ENCODE results near the gene PCSK4.
A peak's percentile ranks its signal among the peaks of the same experiment; 100 is the strongest.
"Not testable (repeated sequence)": the region's sequence is repeated elsewhere in the genome, so short reads cannot be mapped to it uniquely, and the experiment has no call there.

Gene PCSK4

DNA sequence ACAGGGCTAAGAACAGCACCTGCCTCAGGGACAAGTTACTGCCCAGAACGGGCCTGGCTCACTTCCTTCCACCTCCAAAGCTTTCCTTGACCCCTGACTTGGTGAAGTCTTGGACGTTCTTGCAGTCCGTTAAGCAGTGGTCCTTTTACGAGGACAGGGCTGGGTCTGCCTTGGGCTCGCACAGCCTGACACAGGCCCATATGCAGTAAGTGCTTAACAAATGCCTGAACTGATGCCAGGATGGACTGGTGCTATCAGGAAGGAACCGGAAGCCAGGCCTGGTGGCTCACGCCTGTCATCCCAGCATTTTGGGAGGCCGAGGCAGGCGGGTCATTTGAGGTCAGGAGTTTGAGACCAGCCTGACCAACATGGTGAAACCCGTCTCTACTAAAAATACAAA, 31.9 kb upstream of the PCSK4 start:
- DNase-seq (ENCODE audit: low spot score): no peak

DNA sequence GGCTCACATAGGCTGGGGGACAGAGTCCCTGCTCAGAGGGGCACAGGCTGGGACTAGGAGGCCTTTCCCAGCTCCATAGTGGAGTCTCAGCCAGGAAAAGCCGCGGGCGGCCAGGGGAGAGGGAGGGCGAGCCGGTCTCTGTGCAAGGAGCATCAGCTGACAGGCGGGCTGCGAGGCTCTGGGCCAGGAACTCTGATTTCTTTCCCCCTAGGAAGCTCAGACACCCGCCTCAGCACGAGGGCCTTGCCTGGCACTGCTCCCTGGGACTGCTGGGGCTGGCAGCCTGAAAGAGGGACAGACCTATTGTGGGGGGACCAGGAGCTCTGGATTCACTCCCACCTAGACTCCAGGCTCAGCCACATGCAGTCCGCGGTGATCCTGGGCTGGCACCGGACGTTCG, 31.5 kb upstream of the PCSK4 start:
- DNase-seq (ENCODE audit: low spot score): no peak

DNA sequence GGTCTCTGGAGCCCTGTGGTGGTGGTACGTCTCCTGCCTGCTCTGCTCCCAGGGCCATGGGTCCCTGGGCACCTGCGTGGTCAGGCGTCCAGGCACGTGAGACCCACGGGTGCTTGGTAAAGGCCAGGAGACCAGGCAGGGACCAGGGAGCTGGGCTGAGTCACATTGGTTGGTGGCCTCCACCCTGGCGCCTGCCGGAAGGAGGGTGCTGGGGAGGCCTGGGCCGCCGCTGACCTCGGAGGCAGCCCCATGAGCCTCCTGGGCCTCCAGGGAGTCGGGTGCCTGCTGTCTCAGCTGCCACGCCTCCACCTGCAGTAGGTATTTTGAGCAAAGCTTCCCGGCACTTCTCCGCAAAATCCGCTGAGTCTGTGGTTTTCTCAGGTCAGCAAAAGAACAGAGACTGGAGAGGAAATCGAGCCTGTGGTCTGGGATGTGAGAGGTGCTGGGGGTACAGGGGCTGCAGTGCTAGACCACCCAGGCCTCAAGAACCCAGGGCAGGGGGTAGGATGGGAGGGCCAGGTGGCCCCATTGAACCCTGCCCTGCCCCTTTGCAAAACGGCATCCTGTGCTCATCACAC, 30.1 kb upstream of the PCSK4 start:
- no peak for DNase-seq (ENCODE audit: low spot score)

DNA sequence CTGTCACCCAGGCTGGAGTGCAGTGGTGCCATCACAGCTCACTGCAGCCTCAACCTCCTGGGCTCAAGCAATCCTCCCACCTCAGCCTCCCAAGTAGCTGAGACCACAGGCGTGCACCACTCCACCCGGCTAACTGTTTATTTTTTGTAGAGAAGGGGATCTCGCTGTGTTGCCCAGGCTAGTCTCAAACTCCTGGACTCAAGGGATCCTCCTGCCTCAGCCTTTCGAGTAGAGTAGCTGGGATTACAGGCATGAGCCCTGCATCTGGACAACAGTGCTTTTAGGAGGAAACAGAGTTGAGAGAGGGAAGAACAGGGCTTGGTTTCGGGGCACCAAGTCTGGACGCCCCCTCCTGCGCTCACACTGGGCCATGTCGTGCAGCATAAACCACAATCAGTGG, 29.7 kb upstream of the PCSK4 start:
- not testable (repeated sequence) for DNase-seq (ENCODE audit: low spot score)

DNA sequence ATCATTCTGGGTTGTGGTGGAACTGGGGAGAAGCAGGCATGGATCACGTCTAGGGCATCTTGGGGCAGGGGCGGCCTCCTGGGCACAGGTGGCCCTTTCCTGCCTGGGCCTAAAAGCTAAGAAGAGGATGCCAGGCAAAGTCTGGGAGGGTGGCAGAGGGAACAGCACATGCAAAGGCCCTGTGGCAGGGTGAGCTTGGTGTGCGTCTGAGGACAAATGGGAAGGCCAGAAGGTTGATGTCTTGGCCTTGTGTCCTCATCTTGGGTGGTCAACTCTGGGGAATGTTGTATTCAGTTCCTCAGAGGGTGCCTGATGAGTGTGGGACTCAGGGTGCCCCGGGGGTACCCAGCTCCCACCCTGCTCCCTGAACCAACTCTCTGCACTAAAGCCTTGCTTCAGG, 28.3 kb upstream of the PCSK4 start:
- no peak for DNase-seq (ENCODE audit: low spot score)

DNA sequence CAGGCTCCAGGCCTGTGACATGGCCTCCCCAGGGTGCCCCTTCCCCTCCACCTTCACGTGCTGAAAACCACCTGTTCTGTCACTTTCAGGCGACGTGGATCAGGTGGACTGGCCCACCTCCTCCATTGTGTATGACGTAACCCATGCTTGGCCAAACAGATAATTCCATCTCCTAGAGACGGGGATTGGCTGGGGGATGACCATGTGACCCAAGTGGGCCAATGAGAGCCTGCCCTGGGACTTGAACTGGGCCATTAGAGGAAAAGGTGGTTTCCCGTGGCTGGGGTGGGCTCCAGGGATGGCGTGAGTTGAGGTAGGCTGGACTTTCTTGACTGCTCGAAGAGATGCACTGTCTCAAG, 26.2 kb upstream of the PCSK4 start:
- DNase-seq (ENCODE audit: low spot score): no peak

DNA sequence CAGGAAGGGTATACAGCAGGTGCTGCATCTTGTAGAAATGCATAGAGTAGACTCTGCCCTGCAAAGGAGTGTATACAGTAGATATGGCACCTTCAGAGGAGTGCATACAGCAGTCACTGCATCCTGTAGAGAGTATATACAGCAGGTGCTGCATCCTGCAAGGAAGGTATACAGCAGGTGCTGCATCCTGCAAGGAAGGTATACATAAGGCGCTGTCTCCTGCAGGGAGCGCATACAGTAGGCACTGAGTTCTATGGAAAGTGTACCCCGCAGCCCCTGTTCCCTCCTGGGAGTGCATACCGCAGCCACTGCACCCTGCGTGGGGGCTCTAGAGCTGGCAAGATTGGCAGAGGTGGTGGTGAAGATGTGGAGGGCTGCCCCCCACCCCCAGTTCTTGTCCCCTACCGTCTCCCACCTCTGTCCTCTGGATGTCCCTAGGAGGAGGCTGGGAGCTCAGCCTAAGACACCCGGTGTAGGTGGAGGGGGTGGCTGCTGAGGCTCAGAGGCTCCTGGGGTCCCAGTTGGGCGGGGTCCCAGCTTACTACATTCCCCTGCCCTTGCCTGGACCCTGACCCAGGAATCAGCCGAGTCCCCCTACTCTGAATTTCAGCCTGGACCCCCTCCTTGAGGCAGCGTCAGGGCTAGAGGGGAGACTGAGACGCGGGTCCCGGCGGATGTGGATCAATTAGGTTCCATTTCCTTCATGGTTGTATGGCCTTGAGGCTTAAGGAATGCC, 25.0 kb upstream of the PCSK4 start:
- DNase-seq (ENCODE audit: low spot score): no peak

DNA sequence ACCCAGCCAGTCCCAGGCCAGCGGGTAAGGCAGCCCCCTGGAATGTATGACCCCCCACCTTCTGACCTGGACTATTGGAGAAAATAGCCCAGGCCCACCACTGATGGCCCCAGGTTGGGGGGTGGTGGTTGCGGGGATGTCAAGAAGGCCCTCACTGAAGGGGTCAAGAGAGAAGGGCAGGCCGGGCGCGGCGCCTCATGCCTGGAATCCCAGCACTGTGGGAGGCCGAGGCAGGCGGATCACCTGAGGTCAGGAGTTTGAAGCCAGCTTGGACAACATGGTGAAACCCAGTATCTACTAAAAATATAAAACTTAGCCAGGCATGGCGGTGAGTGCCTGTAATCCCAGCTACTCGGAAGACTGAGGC, 24.1 kb upstream of the PCSK4 start:
- no peak for DNase-seq (ENCODE audit: low spot score)

DNA sequence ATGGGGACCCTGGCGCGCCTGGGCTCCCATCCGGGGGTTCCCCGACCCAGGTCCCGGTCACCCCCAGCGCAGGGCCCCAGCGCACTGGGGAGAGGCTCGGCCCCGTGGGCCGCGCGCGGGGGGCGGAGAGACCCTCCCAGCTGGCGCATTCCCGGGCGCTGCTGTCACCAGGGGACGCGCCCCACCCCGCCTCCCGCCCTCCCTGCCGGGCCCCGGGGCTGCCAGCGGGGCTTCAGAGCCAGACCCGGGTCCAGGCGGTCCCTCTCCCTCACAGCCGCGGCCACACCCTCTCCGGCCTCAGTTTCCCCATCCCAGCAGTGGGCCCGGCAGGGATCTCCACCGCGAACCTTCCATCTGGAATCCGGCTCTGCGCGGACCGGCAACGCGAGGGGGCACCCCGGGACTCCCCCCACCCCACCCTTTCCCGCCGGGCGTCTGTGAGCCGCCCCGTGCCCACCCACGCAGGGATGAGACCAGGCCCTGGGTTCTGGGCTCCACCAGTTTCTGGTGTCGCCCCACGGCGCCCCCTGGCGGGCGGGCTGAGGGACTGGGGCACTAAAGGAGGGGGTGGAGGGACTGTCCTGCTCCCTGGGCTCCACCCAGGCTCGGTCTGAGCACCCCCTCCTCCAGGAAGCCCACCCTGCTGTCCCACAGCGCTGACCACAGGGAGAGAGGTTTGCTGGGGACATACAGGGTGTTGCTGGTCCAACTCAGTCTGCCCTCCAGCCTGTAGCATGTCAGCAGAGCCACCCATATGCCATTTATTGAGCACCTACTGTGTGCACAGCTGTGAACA, 23.5 kb upstream of the PCSK4 start:
- DNase-seq (ENCODE audit: low spot score): peak; percentile 61

DNA sequence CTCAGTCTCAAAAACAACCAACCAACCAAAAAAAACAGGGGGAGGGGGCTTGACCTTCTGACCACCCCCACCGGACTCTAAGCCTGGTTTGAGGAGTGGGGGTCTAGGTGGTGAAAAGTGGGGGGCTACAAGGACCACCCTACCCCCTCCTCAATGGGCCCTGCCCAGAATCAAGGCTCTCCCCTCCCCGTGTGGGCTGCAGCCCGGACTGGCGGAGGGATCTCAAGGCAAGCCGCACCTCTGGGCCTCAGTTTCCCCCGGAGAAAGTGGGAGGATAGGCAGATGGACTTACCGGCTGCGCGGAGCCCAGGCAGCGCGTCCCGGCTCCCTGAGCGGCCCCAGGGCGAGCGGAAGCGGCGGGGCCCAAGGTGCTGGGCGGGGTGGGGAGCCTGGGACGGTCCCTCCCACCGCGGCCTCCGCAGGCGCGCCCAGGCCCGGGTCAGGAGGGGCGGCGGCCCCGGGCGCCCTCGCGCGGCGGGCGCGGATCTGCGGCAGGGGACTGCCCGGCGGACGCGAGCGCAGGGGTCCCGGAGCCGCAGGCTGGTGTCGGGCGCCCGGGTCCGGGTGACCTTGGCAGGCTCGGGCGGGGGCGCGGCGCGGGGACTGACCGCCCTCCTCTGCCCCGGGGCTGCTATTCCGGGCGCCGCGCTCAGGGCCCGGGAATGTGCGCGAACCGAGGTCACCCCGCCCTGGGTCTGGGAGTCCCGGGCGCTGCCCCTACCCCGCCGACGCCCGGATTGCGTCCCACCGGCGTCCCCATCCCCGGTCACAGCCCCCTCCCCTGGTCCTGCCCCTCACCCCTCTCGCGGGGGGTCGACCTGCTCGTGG, 22.7 kb upstream of the PCSK4 start, which contains the start of gene ADAMTSL5:
Gene ADAMTSL5 (minus strand): TSS at position 349 of the 828 bp plus-strand sequence. CDS start 2,076 bp downstream, outside the sequence.
- DNase-seq (ENCODE audit: low spot score): peak; percentile 53

DNA sequence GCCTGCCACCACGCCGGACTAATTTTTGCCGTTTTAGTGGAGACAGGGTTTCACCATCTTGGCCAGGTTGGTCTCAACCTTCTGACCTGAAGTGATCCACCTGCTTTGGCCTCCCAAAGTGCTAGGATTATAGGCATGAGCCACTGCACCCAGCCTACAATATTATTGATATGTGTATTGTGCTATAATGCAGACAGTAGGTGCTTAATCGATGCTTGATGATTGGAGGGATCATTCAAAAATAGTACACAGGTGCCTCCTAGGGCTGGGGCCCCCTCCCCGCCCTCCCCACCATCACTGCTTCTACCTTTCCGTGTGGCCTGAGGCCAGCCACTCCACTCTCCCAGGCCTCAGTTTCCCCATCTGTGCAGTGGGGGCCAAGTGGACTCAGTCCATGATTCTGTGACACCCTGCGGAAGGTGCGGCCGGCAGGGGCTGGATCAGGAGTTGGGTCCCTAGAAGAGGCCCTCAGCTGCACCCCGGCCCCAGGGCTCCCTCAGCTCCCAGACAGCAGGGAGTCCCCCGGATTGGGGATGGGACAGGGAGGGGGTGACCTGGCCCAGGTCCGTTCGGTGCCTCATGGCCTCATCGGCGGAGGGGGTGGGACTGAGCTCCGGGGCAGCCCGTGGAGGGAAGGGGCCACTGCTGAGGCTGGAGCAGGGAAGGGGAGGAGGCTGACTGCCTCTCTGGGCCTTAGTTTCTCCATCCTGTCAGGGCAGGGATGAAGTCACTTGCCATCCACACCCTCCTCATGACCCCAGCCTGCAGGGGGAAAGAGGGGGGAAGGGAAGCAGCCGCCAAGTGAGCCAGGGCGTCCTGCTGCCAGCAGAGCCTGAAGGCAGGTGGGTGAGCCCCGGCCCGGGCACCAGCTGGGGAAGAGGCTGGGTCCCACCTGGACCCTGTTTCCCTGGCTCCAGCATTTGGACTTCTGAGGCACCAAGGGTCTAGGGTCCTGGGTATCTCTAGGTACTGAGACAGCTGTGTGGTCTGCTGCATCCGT, 21.5 kb upstream of the PCSK4 start:
- no peak for DNase-seq (ENCODE audit: low spot score)

DNA sequence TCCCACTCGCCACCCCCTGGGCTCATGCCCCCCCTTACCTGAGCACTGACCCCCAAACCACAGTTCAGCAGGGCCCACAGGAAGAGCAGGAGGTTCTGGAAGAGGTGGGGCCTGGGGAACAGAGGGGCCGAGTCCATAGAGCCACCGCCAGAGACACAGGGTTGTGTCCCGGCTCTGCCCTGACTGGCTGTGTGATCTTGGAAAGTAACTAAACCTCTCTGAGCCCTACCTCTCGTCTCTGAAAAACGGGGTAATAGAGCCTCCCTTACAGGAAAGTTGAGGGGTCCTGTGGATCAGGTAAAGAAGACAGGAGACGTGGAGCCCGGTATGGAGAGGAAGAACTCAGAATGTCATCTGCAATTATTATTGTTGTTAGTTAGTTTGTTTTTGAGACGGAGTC, 20.7 kb upstream of the PCSK4 start:
- no peak for DNase-seq (ENCODE audit: low spot score)

DNA sequence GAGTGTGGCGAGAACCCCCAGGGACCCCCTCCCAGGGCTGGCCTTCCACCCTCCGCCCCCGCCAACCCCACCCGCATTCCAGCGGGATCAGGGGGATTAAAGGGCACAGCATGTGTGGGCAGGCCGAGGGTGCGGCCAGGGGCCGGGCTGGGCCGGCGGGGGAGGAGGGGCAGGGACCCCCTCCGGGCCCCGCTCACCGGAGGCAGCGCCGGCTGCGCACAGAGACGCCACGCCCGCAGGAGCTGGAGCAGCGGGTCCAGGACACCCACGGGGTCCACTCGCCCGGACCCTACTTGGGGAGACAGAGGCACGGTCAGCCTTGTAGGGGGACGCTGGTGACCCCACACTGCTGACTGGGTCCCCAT, 20.3 kb upstream of the PCSK4 start:
- no peak for DNase-seq (ENCODE audit: low spot score)

DNA sequence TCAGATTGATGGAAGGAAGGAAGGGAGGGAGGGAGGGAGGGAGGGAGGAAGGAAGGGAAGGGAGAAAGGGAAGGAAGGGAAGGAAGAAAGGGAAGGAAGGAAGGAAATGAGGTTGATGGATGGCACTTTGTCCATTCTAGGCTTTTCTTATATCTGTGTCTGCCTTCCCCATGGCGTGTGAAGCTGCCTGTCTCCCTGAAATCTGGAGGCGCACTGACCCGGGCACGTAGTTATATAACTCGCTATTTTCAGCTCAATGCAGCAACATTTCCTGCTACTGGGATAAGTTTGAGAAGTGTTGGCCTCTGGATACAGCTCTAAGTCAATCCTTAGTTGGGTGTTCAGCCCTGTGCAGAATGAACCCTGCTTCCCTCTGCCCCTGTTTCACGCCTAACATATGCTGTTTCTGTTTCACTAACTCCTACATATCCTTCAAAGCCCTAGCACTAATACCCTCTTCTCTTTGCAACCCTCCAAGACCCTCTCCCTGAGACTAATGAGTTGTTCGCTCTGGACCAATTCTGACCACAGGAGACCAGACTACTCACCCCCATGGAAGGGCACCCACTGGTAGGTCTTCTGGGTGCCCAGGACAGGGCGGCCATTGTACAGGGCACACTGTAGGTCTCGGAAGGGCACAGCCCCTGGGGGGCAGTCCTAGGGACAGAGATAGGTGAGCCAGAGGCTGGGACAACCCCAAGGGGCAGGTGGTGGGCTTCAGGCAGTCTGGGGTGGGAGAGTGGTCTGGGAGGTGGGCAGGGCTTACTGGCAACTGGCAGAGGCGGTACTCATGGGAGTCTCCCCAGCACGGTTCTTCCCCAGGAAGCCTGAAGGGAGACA, 19.7 kb upstream of the PCSK4 start:
- no peak for DNase-seq (ENCODE audit: low spot score)

DNA sequence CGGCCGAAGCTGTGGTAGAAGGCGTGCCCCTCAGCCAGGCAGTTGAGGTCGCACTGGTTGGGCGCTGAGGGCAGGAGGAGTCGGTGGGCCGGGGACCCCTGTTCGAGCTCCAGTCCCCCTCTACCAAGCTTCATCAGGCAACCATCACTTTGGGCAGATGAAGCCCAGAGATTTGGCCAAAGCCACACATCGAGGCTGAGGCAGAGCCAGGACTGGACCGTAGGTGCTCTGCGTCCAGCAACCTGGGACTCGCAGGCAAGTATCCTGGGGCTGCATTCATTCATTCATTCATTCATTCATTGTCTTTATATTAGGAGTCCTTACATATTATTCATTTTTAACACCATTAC, 18.3 kb upstream of the PCSK4 start:
- no peak for DNase-seq (ENCODE audit: low spot score)

DNA sequence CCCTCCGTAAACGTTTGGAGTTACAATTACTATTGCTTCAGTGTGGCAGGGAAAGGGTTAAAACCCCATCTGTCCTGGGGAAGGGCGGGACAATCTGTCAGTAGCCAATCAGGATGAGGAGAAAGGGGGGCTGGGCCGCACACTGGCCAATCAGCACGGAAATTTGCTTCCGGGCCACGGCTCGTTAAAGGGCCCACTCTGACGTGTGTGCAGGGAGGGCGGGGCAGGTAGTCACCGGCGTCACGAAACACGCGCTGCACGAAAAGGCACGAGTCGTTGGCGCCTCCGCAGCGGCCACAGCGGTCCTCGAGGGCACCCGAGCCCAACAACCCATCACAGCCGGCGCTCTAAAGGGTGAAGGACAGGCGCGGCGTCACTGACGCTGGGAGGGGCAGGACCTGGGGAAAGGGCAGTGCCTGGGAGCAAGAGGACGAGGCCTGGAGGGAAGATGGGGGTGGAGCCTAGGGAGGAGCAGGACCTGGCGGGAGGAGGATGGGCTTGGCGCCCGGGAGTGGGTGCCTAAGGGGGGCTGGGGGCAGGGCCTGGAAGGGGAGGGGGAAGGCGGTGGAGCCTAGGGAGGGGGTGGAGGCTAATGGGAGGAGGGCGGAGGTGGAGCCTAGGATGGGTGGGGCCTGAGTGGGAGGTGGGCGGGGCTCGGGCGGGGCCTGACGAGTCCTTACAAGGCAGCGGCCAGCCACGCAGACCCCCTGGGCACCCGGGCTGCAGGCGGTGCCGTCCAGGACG, 17.8 kb upstream of the PCSK4 start:
- peak; percentile 94 for DNase-seq (ENCODE audit: low spot score)

DNA sequence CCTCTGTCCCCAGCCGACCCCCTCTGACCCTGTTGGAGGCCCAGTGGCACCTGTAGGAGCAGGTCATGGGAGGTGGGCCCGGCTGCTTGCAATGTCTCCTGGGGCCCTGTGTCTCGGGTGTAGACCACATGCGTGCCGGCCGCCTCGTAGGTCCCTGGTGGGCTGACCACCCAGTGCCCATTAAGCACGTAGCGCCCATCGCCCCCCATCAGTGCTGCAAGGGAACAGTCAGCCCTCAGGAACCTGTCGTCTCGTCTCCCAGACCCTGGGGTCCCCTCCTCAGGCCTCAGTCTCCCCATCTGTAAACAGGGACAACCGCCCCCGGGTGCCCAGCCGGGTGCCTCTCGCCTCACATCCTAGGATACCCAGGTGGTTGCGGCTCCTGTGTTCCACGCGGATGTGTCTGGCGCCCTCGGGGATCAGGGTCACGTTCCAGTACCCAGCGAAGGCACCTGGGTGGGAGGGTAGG, 17.1 kb upstream of the PCSK4 start:
- no peak for DNase-seq (ENCODE audit: low spot score)

DNA sequence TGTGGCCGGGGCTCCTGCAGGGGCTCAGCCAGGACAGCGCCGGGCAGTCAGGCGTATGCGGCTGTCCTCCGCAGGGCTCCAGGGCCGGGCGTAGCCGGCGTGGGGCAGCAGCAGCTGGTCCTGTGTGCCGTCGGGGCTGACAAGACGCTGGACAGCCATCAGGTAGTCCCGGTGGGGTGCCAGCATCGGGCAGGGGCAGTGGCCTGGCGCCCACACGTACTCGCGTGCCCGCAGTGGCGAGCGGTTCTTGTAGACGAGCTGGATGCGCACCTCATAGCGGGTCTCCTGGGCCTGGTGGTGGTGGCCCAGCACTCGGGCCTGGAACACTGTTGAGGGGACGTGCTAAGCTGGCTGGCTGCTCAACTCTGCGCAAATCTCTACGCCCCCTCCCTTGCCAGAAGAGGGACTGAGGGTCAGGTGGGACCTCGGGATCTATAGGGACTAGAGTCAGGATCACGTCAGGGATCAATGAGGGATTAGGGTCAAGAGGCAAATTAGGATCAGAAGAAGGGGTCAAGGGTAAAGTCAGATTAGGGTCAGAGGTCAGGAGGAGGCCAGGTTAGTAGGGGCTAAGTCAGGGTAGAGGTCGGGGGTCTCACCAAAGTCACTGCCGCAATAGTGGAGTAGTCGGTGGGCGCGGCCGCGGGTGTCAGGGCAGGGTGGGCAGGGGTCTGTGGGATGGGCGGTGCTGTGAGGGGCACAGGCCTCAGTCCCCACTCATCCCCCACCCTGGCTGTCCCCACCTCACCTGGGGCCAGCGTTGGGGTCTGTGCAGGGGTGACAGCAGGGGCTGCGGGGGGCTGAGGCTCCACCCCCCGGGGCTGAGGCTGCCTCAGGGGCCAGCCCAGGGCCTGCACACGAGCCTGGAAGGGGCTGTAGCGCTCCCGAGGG, 16.1 kb upstream of the PCSK4 start:
- DNase-seq (ENCODE audit: low spot score): no peak

DNA sequence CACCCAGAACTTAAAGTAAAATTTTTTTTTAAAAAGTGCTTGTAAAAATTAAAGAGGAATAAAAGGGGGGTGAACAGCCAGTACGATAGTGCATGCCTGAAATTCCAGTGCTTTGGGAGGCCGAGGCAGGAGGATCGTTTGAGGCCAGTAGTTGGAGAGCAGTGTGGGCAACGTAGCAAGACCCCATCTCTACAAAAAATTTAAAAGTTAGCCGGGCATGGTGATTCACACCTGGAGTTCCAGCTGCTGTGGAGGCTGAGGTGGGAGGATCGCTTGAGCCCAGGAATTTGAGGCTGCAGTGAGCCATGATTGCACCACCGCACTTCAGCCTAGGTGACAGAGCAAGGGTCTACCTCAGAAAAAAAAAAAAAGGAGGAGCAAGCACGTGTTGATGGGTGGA, 14.9 kb upstream of the PCSK4 start:
- DNase-seq (ENCODE audit: low spot score): no peak
